ENCODE measurements around the gene KLHL35.
A peak's percentile ranks its signal among the peaks of the same experiment; 100 is the strongest.

KLHL35 gene

DNA sequence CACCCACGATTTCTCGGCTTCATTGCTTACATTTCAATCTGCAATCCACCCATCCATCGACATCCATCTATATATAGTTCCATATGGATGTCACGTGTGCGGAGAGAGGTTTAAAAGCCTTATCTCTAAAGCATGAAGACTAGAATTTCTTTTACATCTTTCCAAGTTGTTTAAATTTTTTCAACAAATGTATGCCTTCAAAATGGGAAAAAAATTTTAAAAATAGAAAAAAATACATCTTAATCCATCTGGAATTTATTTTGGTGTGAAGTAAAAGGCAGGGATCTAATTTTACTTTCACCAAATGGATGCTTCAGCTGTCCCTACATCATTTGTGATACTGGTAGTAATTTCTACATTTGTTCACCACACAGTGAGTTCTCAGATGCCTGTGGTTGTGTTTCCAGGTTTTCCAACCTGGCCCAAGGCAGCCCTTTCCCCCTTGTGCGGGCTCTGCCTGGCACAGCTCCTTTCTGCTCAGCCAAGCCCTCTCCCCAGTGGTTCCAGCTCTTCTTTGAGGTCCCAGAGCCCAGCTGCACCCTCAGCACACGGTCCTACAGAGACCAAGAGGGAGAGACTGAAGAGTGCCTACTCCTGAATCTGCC lies 37.6 kb upstream of the KLHL35 start:
- DNase-seq: no peak

DNA sequence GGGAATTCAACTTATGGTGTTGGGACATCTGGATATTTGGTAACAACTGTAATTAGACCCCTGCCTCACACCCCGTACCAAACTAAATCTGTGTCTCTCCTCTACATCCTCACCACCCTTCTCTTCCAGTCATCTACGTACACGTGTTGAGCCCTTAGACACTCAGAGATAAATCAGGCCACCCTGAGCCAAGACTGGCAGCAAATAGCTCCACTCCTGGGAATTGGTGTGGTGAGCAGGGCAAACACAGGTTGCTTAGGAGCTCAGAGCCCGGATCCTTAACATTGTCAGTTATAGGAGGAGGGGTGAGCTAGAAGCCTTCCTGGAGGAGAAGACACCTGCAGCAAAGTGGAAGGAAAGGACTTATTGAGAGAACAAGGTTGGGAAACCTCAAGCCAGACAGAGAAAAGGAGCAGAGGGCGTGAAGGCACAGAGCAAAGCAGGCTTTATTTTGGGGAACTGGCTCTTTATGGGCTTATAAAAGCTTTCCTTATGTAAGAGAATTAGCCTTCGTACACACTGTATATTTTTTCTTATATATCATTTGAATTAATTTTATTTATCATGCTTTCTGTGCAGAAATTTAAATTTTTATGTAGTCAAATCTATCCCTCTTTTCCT lies 36.9 kb upstream of the KLHL35 start:
- no peak for DNase-seq

DNA sequence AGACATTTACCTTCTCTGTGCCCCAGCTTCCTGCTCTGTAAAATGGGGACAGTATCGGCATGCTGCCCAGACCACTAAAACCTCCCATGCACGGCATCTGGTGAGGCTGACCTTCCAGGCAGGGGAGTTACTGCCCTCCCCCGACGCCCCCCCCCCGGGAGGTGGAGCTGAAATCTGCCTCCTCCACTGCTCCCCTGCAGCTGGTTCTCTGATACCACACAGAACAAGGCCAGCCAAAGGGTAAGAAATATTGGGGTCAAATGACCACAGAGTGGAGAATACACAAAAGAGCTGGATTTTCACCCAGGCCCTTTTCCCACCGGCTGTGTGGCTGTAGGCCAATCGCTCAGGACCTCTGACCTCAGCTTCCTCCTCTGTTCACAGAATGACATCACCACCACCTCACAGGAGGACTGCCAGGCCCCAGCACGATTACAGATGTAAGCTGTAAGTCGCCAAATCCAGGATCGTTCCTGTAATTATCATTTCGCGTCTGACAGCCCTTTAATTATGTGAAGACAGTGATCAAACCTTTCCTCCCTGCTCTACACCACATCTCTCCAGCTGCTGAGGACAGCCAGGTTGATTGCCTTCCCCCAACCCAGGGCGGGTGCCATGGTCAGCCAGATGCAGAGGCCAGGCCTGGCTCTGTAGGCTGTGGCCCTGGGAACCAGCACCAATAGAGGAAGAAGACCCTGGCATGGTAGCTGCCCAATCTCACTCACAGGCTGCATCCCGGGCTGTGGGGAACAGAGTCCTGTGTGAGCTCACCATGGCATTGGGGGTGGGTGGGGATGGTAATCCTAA lies 35.7 kb upstream of the KLHL35 start:
- DNase-seq: no peak

DNA sequence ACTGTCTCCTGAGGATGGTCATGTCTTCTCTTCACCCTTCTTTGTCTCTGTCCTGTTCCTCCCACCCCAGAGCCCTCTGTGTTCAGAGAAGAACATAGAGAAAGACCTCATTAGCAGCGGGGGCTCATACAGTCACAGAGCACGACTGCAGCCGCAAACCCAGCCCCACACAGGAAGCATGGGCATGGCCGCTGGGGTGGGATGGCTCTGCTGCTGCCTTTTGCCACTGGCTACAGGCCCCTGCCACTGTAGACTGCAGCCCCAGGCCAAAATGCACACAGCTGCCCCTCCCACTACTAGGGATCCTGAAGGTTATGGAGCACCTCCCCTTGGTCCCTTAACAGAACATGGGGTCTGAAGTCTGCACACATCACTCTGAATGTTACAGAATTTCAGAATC lies 34.9 kb upstream of the KLHL35 start:
- DNase-seq: no peak

DNA sequence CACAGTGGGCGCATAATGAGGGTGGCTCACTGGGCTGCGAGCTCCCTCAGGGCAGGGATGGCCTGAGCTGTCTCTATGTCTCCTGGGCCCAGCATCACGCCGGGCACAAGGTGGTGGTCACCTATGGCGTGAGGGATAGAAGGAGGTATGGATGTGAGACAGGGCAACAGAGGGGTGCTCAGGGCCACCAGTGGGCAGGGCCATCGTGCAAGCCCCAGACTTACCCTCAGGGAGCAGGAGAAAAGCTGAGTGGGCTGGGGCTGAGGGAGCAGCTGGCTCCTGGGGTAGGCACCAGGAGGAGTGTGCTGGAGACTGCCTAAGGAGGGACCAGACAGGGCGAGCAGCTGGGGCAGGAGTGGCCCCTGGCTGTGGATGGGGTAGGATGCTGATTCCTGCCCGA lies 34.3 kb upstream of the KLHL35 start:
- DNase-seq: no peak

DNA sequence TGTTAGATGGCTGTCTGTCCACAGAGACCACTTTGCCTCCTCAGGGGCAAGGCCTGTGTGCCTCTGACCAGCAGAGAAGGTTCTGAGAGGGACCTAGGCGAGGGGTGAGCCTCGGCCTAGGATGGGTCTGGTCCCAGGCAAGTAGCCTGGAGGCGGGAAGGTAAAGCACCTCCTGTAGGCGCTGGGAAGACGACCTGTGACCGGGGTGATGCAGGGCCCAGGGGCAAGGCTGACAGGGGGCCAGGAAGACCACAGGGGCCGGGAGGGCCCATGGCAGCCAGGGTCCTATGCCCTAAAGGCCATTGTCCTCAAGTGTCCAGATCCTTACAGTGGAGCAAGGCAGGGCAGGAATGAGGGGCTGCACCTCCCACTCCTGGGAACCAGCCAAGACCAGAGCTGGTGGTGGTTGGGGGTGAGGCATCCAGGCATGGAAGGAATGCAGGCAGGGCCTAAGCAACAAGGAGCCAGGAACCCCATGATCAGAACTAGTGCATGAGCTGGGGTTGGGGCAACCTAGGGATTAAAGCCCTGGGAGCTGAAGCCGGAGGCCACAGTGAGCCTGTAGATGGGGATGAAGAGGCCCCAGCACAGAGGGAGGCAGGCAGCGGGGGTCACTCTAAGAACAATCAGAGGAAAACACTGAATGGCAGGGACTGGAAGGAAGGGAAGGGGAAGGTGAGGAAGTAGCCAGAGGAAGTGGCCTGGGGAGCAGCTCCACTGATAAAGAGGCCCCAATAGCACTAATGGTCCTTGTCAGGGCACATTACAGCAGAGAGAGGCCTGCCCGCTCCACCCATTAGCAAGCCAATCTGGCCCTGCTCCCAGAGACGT lies 32.9 kb upstream of the KLHL35 start:
- no peak for DNase-seq

DNA sequence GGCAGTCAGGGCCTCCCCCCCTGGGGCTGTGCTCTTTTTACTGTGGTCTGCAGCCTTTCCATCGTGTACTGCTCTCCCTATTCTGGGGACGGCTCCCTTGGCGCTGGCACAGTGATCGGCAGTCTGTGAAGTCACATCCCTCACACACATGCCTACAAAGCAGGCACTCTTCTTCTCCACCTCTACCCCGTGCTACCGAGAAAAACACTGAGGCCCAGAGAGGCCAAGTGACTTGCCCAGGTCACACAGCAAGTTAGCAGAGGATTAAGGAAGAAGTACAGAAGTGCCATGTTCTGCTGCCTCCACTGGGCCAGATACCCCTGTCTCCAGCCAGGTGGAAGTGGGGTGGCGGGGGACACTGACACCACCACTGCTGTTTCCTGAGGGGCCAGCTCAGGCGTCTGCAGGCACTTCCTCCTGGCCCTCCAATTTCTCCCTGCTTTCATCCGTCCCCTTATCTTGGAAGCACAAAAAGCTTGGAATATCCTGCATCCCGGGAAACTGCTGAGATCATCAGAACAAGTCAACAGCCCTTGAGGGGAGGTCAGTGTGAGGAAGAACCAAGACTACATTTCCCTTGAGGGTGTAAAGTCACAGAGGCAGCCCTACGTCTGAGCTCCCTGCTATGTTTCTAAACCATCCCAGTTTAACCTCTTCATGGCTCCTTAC lies 30.2 kb upstream of the KLHL35 start:
- DNase-seq: no peak

DNA sequence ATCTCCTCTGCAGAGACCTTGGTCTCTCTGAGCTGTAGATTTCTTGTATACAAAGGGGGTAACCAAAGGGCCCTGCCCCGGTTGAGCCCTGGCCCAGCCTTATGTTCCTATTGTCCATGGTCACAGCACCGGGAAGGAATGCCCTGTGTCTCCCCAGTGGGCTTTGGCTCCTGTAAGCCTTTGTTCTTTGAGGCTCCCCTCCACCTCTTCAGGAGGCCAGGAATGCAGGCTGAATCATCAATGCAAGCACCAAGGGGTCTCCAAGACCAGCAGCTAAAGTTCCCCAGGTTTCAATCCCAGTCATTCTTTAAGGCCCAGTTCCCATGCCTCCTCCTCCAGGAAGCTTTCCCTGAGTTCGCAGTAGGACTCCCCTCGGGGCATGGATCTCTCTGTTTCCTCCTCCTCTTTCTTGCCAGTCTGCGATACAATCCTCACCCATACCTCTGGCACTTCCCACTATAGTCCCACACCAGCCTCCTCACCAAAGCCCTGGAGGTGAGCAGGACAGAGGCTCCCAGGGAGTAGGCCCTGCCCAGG lies 29.2 kb upstream of the KLHL35 start:
- no peak for DNase-seq

DNA sequence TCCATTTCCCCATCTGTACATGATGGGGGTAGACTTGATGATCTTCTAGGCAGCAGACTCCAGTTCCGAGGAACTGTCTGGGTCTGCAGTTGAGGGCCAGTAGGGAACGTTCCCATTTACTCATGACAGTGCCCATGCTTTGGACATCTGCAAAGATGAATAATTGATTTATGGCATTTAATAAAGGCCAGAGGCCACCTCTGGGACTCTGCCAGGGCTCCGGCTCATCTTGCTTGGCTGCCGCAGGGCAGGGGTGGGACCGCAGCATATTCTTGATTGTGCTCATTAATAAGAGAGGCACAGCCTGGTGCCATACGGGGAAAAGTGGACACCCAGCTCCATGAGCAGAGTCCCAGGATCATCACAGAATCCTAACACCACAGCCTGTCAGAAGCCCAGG lies 28.1 kb upstream of the KLHL35 start:
- DNase-seq: no peak

DNA sequence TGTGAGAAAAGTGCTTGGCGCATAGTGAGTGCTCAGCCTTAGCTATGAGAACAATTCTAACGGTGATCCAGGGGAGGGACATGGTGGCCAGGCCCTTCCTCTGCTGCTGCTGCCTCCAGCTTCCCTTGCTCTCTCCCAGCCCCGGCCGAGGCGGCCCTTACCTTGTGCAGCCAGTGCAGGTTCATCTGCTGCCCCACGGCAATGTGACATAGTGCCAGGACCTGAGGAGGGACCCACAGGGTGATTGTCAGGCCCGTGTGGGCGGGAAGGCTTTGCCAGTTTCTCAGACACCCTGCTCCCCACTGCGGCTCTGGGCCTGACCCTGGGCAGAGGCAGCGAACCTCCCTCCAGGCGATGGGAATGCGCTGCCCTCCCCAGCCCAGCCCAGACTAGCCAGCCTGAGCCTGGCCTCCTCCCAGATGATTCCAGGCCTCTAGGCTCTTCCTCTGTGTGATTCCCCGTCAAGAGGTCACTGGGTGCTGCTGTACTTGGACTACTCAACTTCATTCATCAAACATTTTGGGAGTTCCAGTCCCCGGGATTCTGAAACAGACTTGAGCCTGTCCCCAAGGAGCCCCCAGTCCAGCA lies 23.7 kb upstream of the KLHL35 start:
- no peak for DNase-seq

DNA sequence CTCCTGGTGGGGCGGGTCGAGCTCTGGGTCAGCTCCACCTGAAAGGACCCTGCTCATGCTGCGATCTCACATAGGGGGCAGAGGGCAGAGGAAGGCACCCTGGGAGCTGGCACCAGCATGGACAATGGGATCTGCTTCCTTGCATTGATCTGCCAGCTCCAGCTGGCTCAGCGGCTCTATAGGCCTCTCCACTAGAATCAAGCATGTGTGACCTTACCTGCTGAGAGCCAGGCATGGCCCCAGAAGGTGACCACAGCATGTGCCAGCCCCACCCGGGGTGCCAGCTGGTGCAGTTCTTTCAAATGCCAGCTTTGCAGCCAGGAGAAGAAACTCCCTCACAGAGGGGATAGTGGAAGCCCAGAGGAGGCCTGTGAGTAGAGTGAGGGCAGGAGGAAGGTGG lies 22.0 kb upstream of the KLHL35 start:
- no peak for DNase-seq

DNA sequence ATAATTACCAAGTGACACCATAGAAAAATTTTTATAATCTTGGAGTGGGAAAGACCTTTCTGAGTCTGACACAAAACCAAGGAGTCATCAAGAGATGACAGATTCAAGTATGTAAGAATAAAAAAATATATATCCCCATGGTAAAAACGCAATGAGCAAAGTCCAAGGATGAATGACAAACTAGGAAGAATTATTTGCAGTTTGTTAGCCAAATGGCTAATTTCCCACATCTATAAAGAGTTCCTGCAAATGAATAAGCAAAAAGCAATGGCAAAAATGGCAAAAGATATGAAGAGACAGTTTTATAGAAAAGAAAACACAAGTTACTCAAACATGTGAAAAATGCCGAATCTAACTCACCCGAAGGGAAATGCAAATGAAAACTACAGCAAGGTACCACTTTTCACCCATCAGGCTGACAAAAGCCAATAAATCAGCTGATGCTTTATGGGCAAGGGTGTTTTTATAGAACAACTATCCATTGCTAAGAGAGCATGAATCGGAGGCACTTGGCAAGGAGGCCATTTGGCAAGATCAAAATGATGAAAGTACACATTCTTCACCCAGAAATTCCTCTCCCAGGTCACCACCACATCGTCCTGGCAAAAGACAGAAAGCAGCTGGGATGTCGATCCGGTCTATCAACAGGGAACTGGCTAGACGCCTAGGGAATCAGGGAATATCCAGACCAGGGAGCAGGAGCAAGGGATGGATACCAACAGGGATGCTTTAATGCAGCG lies 21.1 kb upstream of the KLHL35 start:
- no peak for DNase-seq

DNA sequence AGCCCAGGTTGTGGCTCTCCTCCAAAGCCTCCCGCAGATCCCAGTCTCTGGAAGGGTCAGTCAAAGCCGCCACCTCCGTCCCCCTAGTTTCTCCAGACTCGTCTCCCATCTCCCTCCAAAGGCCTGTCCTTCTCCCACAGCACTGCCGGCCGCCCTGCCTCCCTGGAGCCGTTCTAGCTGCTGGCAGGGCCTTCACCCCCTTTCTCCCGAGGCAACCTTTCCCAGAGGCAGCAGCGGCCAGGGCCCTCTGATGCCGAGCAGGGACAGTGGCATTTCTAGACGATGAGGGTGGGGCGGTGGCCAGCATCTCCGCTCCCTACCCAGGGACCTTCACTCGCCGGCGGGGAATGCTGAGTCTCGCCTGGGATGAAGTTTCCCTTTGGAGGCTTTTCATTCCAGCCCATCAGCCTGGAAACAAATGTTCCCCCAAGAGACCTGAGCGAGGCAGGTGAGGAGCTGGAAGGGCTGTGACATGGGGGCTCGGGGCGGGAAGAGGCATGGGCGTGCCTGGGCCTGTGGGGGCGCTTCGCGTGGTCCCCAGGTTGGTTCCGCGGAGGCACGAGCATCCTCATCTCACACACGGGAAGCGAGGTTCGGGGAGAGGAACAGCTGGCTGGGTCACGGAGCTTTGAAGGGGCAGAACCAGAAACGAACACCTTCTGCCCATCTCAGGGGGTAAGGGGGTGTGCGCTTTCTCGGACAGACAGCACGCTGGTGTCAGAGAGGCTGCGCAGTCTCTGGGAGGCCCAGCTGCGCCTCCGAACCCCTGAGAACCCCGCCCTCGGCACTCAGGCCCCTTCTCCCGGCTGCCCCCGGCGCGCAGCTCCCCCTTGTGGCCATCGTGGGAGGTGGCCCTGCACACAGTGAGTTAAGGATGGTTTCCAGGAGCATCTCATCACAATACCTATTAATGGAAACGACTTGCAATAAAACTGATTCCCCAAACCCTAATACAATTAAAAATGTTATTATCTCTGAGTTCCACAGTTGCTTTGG lies 18.1 kb upstream of the KLHL35 start:
- no peak for DNase-seq

DNA sequence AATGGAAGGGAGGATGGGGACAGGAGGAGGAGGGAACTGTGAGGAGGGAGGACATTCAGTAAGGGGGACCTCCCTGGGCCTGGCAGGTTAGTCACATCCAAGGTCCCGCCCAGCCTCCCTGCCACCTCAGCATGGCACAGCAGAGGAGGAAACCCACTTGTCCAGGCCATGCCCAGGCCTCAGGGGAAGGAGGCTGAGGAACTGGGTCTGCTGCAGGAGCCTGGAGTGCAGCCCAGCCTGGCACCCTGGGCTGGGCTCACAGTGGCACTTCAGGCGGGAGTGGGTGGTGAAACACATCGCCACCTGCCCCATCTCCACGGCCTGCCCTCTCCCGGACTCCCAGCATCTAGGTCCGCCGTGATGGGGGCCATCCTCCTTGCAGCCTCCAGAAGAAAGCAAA lies 17.2 kb upstream of the KLHL35 start:
- DNase-seq: no peak

DNA sequence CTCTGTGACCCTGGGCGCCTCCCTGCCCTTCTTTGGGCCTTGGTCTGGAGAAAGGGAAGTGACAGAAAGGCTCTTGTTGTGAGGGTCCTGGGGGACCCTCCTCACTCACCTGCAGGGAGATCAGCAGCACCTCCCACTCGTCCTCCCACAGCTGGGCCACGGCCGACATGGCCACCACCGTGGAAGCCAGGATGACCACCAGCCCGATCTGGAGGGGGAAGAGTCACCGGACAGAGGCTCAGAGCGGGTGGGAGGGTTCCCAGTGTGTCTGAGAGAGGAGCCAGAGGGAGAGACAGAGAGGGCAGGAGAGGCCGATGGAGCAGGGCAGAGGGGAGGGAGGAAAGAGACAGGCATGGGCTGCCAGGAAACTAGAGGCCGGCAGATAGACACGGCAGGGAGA lies 16.8 kb upstream of the KLHL35 start:
- DNase-seq: no peak

DNA sequence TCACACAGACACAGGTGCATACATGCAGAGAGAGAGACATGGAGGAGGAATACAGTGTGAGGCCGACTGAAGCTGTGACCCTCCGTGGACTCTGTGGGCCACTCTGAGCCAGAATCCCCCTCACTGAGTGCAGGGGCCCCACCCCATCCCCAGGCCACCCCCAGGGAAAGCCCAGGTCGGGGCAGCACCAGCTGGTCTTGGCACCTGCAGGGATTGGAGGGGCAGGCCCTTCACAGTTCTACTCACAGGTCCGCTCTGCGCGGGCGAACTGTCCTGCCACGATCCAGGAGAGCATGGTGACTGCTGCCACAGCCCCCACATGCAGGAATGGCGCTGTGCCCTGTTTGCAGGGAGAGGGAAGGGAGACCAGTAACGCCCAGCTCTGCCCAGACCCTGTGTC lies 16.3 kb upstream of the KLHL35 start:
- DNase-seq: no peak

DNA sequence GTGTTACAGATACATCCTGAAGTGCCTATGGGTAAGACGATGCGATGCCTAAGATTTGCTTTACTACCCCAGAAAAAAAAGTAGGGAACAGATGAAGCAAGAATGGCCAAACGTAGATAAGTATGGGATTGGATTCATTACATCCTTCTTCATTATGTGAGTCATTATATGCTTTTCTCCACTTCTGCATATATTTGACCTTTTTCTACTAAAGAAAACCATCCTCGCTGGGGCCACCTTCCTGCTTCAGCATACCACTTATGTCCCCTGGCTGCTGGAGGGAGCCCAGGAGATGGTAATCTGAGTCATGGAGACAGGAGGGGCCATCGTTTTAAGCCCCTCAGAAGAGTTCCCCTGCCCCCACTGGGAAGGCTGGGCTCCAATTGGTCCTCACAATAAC lies 14.4 kb upstream of the KLHL35 start:
- DNase-seq: no peak

DNA sequence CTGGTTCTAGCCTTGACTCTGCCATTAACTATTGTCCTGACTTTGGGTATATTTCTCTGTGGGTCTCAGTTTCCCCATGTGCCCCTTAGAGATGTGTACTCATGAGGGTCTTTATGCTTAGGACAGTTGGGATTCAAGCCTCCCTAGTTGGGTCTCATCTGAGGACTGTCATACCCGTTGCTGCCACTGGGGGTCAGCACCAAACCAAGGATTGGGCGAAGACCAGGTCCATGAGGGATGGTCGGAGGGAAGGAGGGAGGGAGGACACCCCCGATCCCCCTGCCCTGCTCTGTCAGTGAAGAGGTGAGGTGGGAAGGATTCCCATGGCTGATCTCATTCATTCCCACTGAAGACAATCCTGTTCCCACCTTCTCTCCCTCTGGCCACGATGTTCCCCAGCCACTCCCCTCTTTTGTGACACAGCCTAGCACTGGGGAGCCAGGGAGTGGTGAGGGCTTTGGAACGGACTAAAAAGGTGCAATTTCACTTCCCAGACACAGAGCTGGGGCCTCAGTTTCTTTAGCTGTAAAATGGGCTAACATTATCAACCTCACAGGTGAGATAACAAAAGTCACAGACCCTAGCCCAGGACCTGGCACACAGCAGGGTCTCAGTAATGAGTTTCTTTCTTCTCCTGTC lies 12.4 kb upstream of the KLHL35 start:
- peak in 45 of 56 donors; percentile 3 to 84 (median 46) for DNase-seq
